ENCODE results near the gene SDK1. TPM values are rescaled to one million over a fixed set of nuclear protein-coding genes. Genes with fewer than 3 reads are reported as not detected.

Gene SDK1
- total and polyA plus RNA-seq, 2 of the 8 experiments (the other 6 are each of a cell fraction or from before 2014, with no cell fraction given) = 3.3 to 7.2 TPM

- TF ChIP-seq CHD7 (IDR thresholded peaks at IDR 0.05; ENCODE audit: insufficient replicate concordance, low read length) (no peak), HDAC2 (IDR thresholded peaks at IDR 0.05; ENCODE audit: borderline replicate concordance in 1 of 2, low read depth in 2 of 2, low read length in 2 of 2) (no peak), JUN (IDR thresholded peaks at IDR 0.05; ENCODE audit: low read depth, low read length) (no peak)
Observed at GRCh38 chr7:4113976-4114375, 812.9 kb downstream of the SDK1 start (continued).
